ENCODE data around the gene NKAIN4.

Gene NKAIN4

GRCh38 chr20:63261060-63261794, 7.0 kb upstream of the NKAIN4 start:
- H3K27ac ChIP-seq, result no peak overlapping the region
- TF ChIP-seq, protein P1, sequence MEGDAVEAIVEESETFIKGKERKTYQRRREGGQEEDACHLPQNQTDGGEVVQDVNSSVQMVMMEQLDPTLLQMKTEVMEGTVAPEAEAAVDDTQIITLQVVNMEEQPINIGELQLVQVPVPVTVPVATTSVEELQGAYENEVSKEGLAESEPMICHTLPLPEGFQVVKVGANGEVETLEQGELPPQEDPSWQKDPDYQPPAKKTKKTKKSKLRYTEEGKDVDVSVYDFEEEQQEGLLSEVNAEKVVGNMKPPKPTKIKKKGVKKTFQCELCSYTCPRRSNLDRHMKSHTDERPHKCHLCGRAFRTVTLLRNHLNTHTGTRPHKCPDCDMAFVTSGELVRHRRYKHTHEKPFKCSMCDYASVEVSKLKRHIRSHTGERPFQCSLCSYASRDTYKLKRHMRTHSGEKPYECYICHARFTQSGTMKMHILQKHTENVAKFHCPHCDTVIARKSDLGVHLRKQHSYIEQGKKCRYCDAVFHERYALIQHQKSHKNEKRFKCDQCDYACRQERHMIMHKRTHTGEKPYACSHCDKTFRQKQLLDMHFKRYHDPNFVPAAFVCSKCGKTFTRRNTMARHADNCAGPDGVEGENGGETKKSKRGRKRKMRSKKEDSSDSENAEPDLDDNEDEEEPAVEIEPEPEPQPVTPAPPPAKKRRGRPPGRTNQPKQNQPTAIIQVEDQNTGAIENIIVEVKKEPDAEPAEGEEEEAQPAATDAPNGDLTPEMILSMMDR (IDR thresholded peaks at IDR 0.05), result no peak
- no peak for TF ChIP-seq ZFX (IDR thresholded peaks at IDR 0.05; ENCODE audit: borderline replicate concordance)

GRCh38 chr20:63260521-63260920, 6.3 kb upstream of the NKAIN4 start:
- H3K27ac ChIP-seq, result no peak overlapping the region
- TF ChIP-seq, protein P1 (IDR thresholded peaks at IDR 0.05), result no peak
- no peak for TF ChIP-seq ZFX (IDR thresholded peaks at IDR 0.05; ENCODE audit: borderline replicate concordance)

DNA sequence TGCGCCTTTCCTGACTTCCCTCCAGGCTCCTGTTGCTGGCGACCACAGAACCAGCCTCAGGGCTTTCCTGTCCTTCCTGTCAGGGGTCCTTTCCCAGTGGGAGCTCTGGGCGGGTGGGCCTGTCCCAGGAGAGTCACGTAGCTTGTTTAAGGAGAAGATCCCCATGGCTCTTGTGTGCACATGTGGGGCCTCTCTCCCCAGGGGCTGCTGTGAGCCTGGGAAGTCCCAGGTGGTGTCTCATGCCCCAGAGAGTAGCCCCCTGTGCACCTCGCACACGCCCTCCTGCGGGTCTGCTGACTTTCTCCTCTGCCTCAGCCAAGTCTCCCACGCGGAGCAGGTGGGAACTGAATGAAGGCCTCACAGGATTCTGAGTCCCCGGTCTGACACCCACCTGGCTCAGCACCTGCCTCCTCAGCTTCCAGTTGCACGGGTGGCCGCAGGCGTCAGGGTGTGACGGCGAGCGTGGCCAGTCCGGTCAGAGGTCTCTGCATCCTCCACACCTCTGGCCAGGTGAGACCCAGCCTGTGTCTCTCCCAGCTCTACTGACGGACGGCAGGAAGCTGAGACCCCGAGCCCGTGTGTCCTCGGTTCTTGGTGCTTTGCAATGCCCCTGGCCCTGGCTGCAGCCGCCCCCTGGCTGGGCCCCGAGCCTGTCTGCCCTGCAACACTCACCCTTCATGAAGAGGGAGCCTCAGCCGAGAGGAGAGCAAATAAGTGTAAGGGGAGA, 5.6 kb upstream of the NKAIN4 start:
- no peak overlapping the region for H3K27ac ChIP-seq
- TF ChIP-seq, protein P1 (IDR thresholded peaks at IDR 0.05), result no peak
- no peak for TF ChIP-seq ZFX (IDR thresholded peaks at IDR 0.05; ENCODE audit: borderline replicate concordance)

- H3K27ac ChIP-seq, result no peak overlapping the region
- no peak for TF ChIP-seq ZFX (IDR thresholded peaks at IDR 0.05; ENCODE audit: borderline replicate concordance)
- TF ChIP-seq, protein P1 (IDR thresholded peaks at IDR 0.05), result no peak
Measured at GRCh38 chr20:63258781-63259180, 4.5 kb upstream of the NKAIN4 start.

DNA sequence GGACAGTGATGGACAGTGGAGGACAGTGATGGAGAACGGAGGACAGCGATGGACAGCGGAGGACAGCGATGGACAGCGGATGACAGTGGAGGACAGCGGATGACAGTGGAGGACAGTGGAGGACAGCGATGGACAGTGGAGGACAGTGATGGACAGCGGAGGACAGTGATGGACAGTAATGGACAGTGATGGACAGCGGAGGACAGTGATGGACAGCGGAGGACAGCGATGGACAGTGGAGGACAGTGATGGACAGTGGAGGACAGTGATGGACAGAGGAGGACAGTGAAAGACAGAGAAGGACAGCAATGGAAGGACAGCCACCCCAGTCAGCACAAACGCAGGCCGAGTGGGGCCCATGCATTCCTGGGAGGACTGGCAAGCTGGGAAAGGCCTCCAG, 3.4 kb upstream of the NKAIN4 start:
- no peak for TF ChIP-seq ZFX (IDR thresholded peaks at IDR 0.05; ENCODE audit: borderline replicate concordance)
- TF ChIP-seq, protein P1 (IDR thresholded peaks at IDR 0.05), result no peak
- no peak overlapping the region for H3K27ac ChIP-seq

DNA sequence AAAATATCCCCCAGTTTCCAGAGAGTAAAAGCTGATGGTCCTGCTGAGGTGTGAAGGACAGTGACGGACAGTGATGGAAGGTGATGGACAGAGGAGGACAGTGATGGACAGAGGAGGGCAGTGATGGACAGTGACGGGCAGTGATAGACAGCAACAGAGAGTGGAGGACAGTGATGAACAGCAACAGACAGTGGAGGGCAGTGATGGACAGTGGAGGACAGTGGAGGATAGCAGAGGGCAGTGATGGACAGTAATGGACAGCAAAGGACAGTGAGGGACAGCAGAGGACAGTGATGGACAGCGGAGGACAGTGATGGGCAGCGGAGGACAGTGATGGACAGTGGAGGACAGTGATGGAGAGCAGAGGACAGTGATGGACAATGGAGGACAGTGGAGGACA, 2.7 kb upstream of the NKAIN4 start:
- no peak overlapping the region for H3K27ac ChIP-seq
- no peak for TF ChIP-seq ZFX (IDR thresholded peaks at IDR 0.05; ENCODE audit: borderline replicate concordance)
- TF ChIP-seq, protein P1 (IDR thresholded peaks at IDR 0.05), result no peak

Measured in 22Rv1 (cell line).